ENCODE results near the gene LYPD8. TPM values are rescaled to one million over a fixed set of nuclear protein-coding genes. Genes with fewer than 3 reads are reported as not detected.
"Not testable (repeated sequence)": the region's sequence is repeated elsewhere in the genome, so short reads cannot be mapped to it uniquely, and the experiment has no call there.

LYPD8 gene
- total RNA-seq, result not detected in 2 replicates

GRCh38 chr1:248755517-248755916 lies at the start of gene LYPD8:
TSS of gene LYPD8 (minus strand) at chr1:248755759. CDS start at chr1:248751081, 4,678 bp downstream.
- DNase-seq (ENCODE audit: extremely low read depth, low read depth, low spot score), result no peak

GRCh38 chr1:248804771-248805681 lies 49.5 kb upstream of the LYPD8 start:
- no peak for DNase-seq (ENCODE audit: extremely low read depth, low read depth, low spot score)

- DNase-seq (ENCODE audit: extremely low read depth, low read depth, low spot score), result not testable (repeated sequence)
Measured at GRCh38 chr1:248803501-248803900, 47.9 kb upstream of the LYPD8 start.

- no peak for DNase-seq (ENCODE audit: extremely low read depth, low read depth, low spot score)
Measured at GRCh38 chr1:248802454-248802853, 46.9 kb upstream of the LYPD8 start.

- DNase-seq (ENCODE audit: extremely low read depth, low read depth, low spot score), result no peak
Measured at GRCh38 chr1:248800459-248800858, 44.9 kb upstream of the LYPD8 start.

GRCh38 chr1:248798791-248799190 lies 43.2 kb upstream of the LYPD8 start:
- DNase-seq (ENCODE audit: extremely low read depth, low read depth, low spot score), result no peak

GRCh38 chr1:248794663-248795062 lies 39.1 kb upstream of the LYPD8 start:
- not testable (repeated sequence) for DNase-seq (ENCODE audit: extremely low read depth, low read depth, low spot score)

GRCh38 chr1:248793592-248793991 lies 38.0 kb upstream of the LYPD8 start:
- no peak for DNase-seq (ENCODE audit: extremely low read depth, low read depth, low spot score)

- no peak for DNase-seq (ENCODE audit: extremely low read depth, low read depth, low spot score)
Measured at GRCh38 chr1:248792342-248792741, 36.8 kb upstream of the LYPD8 start.

GRCh38 chr1:248791010-248791409 lies 35.5 kb upstream of the LYPD8 start:
- no peak for DNase-seq (ENCODE audit: extremely low read depth, low read depth, low spot score)

- no peak for DNase-seq (ENCODE audit: extremely low read depth, low read depth, low spot score)
Measured at GRCh38 chr1:248790456-248790855, 34.9 kb upstream of the LYPD8 start.

- not testable (repeated sequence) for DNase-seq (ENCODE audit: extremely low read depth, low read depth, low spot score)
Measured at GRCh38 chr1:248789337-248789736, 33.8 kb upstream of the LYPD8 start.

- DNase-seq (ENCODE audit: extremely low read depth, low read depth, low spot score), result no peak
Measured at GRCh38 chr1:248788327-248788726, 32.8 kb upstream of the LYPD8 start.

GRCh38 chr1:248787430-248787829 lies 31.9 kb upstream of the LYPD8 start:
- no peak for DNase-seq (ENCODE audit: extremely low read depth, low read depth, low spot score)

- no peak for DNase-seq (ENCODE audit: extremely low read depth, low read depth, low spot score)
Measured at GRCh38 chr1:248786156-248786555, 30.6 kb upstream of the LYPD8 start.

- no peak for DNase-seq (ENCODE audit: extremely low read depth, low read depth, low spot score)
Measured at GRCh38 chr1:248783367-248783766, 27.8 kb upstream of the LYPD8 start.

GRCh38 chr1:248782416-248783141 lies 27.0 kb upstream of the LYPD8 start:
- no peak for DNase-seq (ENCODE audit: extremely low read depth, low read depth, low spot score)

- no peak for DNase-seq (ENCODE audit: extremely low read depth, low read depth, low spot score)
Measured at GRCh38 chr1:248779350-248779749, 23.8 kb upstream of the LYPD8 start.

GRCh38 chr1:248778906-248779305 lies 23.3 kb upstream of the LYPD8 start:
- no peak for DNase-seq (ENCODE audit: extremely low read depth, low read depth, low spot score)

- DNase-seq (ENCODE audit: extremely low read depth, low read depth, low spot score), result no peak
Measured at GRCh38 chr1:248776991-248777390, 21.4 kb upstream of the LYPD8 start.

GRCh38 chr1:248775441-248775840 lies 19.9 kb upstream of the LYPD8 start:
- DNase-seq (ENCODE audit: extremely low read depth, low read depth, low spot score), result no peak

- DNase-seq (ENCODE audit: extremely low read depth, low read depth, low spot score), result no peak
Measured at GRCh38 chr1:248759644-248760043, 4.1 kb upstream of the LYPD8 start.

Measured in glomerular endothelial cell (primary cell).